Measurements from ENCODE around the gene PHAF1.

- TF ChIP-seq, protein P1, sequence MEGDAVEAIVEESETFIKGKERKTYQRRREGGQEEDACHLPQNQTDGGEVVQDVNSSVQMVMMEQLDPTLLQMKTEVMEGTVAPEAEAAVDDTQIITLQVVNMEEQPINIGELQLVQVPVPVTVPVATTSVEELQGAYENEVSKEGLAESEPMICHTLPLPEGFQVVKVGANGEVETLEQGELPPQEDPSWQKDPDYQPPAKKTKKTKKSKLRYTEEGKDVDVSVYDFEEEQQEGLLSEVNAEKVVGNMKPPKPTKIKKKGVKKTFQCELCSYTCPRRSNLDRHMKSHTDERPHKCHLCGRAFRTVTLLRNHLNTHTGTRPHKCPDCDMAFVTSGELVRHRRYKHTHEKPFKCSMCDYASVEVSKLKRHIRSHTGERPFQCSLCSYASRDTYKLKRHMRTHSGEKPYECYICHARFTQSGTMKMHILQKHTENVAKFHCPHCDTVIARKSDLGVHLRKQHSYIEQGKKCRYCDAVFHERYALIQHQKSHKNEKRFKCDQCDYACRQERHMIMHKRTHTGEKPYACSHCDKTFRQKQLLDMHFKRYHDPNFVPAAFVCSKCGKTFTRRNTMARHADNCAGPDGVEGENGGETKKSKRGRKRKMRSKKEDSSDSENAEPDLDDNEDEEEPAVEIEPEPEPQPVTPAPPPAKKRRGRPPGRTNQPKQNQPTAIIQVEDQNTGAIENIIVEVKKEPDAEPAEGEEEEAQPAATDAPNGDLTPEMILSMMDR (IDR thresholded peaks at IDR 0.05; ENCODE audit: low read depth, low read length, missing input control): no peak
- TF ChIP-seq SP1 (IDR thresholded peaks at IDR 0.05) (no peak), HNF4G (IDR thresholded peaks at IDR 0.05) (no peak), RAD21 (IDR thresholded peaks at IDR 0.05) (no peak), ZBTB33 (IDR thresholded peaks at IDR 0.05) (no peak), GABPA (IDR thresholded peaks at IDR 0.05 in 1 of 2, conservative IDR thresholded peaks at IDR 0.05 in 1 of 2) (no peak), ATF3 (IDR thresholded peaks at IDR 0.05) (no peak)
Measured at GRCh38 chr16:67165121-67166078, 55.7 kb downstream of the PHAF1 start.
